8988T (cell line): ENCODE data around the gene C9.
"Not testable (repeated sequence)": the region's sequence is repeated elsewhere in the genome, so short reads cannot be mapped to it uniquely, and the experiment has no call there.

ENCODE experiments used
- DNase-seq: peaks from one replicate; pipeline ENCODE4 v3.0.0; 2011

The C9 gene

DNA sequence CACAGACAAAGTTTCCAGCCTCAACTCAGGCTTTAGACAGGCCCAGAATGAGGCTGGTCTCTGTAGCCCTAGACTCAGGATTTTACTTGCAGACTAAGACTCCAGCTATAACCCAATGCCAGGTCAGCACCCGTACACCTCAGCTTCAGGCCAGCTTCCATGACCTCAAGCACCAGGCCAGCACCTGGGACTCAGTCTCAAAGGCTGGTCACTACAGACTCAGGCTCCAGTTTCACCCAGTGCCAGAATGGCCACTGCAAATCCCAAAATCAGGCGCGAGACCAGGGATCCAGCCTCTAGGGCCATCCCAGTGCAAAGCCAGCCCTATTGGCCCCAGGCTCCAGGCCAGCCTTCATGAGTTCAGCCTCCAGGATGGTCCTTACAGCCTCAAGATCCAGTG lies 44.9 kb downstream of the C9 start:
- DNase-seq: no peak

DNA sequence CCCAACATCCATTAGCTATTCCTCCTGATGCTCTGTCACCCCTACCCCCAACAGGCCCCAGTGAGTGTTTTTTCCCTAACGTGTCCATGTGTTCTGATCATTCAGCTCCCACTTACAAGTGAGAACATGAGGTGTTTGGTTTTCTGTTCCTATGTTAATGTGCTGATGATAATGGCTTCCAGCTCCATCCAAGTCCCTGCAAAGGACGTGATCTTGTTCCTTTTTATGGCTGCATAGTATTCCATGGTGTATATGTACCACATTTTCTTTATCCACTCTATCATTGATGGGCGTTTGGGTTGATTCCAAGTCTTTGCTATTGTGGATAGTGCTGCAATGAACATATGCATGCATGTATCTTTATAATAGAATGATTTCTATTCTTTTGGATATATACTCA lies 47.8 kb downstream of the C9 start:
- DNase-seq: not testable (repeated sequence)

DNA sequence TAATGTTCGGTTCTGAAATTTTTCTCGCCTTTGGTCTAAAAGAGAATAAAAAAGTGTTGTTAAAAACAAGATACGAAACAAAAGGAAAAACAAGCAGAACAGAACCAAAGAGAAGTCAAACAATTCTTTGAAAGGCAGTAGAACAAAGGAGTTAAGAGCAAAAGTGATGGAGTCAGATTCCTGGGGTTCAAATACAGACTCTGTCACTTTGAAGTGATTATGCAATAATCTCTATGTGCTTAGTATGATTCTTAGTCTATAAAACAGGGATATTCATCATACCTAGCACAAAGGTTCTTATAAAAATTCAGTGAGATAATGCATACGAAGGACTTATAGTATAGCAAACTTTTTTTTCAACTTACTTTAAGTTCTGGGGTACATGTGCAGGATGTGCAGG lies 48.3 kb downstream of the C9 start:
- no peak for DNase-seq

DNA sequence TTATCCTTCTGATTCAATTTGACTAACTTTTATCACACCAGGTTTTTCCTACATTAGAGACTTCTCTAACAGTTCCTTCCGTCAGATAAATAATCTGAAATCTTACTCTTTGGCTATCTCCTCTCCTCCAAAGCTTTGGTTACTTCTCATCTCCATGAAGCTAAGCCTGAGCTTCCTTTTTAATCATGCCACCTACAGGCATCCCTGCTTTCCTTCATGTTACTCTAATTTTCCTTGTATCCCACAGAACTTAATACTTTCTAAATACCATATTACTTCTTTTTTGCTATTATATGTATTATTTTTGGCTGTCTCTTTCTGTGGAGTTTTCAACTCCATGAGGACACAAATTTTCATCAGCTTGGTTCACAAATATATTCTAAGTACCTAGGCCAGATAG lies 49.7 kb downstream of the C9 start:
- no peak for DNase-seq

DNA sequence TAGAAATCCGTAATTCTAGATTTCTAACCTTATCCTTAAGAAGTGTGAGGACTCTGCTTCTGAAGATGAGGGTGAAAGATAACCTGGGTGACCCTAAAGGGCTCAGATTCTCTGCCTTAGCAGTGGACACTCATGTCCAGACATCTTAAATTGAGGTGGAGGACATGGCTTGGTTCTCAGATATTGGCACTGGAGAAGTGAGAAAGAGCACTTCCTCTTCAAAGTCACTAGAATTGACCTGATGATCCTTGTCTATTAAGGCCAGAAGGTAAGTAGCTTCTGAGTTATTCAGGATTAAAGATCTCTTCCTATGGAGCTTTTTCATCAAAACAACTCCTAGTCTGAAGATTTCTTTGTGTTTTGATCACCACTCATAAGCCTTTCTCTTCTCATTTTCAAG lies 54.8 kb downstream of the C9 start:
- no peak for DNase-seq

DNA sequence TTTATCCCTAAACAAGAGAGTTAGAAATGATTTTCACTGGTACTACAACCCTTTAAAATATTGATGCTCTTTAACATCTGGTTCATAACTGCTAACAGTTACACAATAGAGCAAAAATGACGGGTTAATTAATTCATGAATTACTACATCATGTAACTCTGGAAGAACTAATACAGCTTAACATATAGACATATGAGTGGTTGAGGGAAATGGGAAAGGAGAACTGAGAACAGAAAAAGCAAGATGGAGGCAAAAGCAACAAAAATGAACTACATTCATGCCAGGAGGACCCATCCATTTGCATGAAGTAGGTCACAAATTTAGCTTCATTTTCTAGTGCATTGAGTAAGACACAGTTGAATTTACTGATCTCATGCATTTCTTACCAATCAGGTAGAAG lies 61.8 kb downstream of the C9 start:
- DNase-seq: no peak

DNA sequence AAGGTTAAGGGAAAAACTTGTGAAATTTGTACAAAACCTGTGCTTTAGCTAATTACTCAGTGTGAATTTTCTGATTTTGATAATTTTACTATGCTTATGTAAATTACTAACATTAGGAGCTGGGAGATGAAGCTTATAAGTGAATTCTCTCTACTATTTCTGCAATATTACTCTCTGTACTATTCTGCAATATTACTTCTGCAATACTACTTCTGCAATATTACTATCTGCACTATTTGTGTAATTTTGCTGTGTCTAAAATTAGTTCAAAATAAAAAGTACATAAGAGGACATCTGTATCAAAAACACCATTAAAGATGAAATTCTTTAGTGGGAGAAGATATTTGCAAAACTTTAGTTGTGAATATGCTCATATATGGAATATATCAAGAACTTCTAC lies 62.9 kb downstream of the C9 start:
- no peak for DNase-seq

DNA sequence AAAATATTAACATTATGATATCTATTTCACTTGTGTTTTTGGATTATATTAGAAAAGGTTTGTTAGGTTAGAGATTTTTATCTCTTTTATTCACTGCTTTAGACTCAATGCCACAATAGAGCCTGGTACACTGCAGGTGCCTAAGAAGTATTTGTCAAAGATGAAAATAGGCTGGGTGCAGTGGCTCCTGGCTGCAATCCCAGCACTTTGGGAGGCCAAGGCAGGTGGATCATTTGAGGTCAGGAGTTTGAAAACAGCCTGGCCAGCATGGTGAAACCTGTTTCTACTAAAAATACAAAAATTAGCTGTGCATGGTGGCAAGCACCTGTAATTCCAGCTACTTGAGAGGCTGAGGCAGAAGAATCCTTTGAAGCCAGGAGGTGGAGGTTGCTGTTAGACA lies 64.3 kb downstream of the C9 start:
- no peak for DNase-seq

DNA sequence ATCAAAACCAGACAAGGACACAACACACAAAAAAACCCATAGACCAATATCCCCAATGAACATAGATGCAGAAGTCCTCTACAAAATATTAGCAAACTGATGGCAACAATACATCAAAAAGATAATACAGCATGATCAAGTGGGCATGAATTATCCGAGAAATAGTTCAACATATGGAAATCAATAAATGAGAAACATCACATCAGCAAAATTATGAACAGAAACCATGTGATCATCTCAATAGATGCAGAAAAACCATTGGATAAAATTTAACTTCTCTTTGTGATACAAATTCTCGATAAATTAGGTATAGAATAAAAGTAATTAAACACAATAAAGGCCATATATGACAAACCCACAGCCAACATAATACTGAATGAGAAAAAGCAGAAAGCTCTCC lies 69.6 kb downstream of the C9 start:
- no peak for DNase-seq

DNA sequence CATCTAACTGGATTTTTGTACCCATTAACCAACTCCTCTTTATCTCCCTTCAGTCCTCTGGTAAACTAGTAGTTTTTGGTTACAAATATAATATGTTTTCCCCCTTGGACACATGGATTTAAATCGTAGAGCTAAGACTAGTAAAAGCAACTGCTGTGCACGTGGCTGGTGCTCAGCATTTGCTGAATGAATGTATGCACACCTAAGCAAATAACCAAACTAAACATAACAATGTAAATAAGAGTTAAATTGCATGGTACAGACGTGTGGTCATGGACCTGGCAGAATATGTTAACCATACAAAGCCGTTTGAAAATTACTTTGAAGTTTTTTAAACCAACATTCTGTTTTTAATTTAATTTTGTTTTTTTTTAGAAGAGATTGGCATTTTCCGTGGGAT lies 79.7 kb downstream of the C9 start:
- DNase-seq: no peak

DNA sequence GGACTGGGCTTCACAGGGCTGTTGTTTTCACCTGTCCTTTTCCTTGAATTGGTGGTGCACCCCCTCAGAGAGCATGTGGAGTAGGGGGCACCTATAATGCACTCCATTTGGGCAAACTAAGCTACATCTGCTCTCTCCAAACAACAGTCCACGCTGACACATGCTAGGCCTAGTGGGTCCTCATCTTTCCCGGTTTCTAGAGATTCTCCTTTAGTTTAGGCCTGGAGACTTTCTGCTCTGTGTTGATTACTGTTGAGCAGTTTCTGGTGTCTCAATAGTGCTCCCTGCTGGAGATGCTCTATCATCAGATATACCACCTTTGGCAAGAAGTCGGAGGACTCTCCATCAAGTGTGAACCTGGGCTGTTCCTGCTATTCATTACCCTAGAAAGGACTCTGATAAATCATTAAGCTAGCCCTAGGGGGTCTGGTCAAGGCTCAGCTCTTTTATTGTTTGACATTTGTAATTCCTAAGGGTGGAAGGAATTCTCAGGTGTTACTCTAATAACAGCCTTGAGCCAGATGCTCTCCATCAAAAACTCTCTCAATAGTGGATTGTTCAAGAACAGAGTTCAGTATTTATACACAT lies 81.0 kb downstream of the C9 start:
- peak; percentile 24 for DNase-seq

DNA sequence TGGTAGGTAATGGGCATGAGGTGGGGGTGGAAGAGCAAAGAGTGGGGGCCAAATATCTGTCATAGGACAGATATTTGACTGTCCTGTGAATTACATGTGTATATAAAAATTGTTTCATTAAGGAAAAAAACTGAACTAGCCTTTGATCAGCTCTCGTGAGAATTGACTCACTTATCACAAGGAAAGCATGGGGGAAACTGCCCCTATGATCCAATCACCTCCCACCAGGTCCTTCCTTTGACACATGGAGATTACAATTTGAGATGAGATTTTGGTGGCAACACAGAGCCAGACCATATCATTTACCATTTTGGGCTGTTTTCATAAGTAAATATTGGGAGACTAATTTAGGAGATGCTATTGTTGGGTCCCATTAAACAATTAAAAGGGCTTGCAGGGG lies 81.7 kb downstream of the C9 start:
- no peak for DNase-seq

DNA sequence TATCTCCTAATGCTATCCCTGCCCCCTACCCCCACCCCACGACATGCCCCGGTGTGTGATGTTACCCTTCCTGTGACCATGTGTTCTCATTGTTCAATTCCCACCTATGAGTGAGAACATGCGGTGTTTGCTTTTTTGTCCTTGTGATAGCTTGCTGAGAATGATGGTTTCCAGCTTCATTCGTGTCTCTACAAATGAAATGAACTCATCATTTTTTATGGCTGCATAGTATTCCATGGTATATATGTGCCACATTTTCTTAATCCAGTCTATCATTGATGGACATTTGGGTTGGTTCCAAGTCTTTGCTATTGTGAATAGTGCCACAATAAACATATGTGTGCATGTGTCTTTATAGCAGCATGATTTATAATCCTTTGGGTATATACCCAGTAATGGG lies 88.4 kb downstream of the C9 start:
- not testable (repeated sequence) for DNase-seq

DNA sequence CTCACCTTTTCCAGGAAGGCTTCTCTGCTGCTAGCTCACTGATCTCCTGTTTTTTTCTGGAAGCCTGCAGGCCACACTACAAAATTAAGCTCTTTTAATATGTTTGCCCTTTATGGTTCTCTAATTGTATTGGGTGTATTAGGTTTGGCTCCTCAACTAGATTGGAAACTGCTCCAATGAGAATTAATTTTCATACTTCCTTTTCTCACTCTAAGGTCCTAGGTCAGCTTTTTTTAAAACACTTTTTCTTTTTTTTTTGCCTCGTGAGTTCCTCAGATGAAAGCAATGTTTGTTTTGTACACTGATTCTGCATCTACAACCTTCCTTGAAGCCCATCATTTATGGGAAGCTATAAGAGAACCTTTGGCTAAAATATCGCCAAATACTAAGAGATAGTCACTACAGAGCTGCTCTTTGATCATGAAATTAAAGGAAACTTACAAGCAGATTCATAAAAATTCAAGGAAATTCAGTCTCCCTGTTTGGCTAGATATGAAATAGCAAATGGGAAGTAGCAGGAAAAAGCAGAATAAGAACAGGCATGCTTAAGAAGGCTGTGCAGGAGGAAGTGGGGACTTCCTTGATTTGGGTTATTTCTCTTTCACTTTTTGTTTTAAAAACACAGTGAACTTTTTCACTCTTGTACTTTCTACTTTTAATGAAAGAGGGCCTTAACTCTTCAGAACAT lies 89.8 kb downstream of the C9 start:
- DNase-seq: no peak

DNA sequence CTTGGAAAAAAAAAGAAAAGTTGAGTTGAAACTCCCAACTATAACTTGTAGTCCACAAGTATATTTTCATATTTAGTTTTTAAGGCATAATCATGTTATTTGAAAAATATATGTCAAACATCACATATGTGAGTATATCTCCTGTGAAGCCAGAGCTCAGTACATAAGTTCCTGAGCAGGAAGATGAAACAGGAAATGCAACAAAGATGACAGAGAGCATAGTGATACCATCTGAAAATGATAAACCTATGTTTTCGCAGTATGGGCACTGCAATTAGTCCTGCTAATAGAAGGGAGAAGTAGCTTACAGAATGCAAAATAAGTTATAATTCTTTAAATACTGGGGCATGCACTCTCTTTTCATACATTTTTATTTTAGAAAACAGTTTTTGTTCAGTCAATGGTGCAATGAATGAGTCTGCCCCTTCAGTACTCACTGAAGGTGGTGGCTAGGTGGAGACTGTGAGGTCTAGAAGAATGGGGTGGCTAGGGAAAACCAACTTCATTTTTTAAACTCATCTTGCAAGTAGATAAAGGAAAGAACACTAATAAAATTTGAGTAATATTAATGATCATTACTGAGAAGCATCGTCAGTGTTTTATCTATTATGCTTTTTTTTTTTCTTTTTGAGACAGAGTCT lies 90.9 kb downstream of the C9 start:
- no peak for DNase-seq

DNA sequence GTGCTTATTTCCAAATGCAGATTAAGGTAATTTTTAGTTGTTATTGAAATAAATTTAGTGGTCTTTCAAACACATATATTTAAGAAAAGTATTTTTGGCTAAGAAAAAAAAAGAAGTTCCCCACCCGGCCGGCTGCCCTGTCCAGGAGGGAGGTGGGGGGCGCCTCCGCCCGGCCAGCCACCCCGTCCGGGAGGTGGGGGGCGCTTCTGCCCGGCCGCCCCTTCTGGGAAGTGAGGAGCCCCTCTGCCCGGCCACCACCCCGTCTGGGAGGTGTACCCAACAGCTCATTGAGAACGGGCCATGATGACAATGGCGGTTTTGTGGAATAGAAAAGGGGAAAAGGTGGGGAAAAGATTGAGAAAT lies 91.4 kb downstream of the C9 start:
- not testable (repeated sequence) for DNase-seq

DNA sequence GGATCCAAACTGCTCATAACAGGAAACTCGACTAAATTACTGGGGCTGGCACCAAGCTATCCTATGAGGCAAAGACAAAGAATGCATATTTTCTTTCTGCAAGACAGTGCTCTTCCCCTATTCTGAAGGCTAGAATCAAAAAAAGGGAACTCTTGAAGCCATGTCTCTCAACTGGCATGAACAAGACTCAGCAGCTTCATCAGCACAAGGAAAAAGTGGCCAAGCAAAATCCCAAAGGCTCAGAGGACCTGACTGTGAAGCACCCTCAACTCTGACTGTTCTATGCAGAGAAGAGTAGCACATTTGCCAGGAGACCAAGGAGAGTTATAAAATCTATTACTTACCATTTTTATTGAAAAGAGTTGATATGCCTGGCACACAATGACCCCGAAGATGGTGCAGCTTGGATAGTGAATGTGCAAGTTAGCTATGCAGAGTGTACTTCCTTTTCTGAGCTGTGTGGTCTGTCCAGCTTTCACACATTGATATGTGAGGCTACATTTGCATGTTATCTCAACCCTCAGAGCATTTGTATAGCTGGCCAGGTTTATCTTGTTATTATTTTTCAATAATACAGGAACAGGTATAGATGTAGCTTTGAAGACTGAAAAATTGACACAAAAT lies 94.0 kb downstream of the C9 start:
- DNase-seq: no peak

DNA sequence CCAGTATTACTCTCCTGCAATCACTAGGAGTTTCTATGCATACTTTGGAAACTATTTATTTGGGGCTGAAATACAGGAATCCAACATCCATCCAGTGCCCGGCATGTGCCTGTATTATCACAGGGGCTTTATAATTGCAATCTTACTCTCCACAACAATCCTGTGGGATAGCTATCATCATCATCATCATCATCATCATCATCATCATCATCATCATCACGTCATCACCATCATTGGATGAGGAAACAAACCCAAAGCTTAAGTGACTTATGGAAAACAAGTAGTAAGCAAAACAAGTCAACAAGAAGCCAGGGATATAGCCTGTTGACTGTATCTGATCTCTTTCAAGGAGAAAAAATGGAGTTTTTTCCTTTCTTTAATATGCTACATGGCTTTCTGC lies 97.1 kb downstream of the C9 start:
- no peak for DNase-seq

DNA sequence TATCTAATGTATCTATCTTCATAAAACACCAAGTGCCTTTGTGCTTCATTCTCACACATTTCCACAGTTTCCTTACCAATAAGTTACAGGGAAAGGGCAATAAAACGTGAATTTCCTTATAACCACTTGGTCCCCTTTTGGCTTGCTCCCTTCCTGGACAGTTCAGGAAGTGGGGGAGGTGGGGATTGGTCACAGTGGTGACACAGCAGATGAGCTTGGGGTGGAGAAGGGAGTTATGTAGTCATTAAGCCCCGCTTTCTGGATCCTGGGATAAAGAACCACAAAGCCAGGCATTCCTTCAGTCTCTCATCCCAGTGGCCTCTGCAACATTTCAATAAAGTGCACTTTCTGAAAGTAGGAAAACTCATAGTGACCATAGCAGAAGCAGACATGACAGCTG lies 97.9 kb downstream of the C9 start:
- no peak for DNase-seq

DNA sequence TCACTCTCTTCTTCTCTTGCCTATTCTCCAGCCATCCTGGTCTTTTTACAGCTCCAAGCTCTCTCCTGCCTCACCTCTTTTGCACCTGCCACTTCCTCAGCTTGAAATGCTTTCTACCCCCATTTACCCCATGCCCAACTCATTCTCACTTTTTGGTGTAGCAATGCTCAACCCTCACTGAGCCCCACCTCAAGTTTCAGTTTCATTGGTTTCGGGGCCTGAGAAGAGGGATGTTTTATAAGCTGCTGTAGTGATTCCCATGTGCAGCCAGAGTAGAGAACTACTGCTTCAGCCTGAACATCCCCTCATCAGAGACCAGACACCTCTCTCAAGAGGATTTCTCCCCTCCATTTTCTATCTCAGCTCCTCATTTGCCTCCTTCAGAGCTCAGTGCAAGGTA lies 99.8 kb downstream of the C9 start:
- DNase-seq: no peak

DNA sequence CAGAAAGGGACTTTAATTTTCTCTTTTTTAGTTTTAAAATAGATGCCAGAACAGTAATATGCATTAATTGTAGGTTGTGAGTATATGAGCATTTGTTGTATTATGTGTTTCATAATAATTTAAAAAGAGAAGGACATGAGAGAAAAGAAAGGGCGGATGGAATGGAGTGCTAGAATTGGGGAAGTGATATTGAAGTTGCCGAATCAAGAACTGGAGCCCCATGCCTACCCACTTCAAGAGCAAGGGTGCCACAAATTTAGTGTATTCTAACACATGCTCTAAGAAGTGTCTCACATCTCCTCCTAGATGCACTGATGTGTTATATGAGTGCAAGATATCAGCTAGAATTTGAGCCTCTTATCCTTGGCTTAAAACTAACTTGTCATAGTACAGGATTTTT lies 101.3 kb downstream of the C9 start:
- no peak for DNase-seq

DNA sequence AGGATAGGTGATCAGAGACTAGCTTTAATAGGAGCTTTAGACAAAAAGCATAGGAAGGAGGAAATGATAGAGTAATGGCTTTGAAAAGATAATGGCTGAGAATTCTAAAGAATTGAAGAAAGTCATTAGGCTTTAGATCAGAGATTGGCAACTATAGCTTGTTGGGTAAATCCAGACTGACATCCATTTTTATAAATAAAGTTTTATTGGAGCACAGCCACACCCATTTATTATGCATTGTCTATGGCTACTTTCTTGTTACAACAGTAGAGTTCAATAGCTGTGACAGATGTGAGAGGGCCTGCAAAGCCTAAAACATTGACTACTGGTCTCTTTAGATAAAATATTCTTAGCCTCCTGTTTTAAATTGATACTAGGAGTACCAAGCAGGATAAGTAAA lies 104.2 kb downstream of the C9 start:
- no peak for DNase-seq

DNA sequence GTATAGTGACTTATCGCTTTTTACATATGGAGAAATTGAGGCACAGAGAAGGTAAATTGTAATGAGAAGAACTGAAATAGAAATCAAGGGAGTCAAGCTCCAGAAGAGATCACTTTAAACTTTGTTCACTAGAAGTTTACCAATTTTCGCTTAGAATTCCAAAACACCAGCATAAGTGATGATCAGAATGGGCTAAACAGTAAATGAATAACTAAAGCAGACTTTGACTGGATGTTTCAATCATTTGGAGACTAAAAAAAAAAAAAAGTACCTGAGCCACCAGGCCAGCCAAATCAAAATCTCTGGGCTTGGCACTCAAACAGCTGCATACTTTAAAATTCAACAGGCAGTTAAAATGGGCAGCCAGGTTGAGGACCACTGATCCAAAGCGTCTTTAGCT lies 106.7 kb downstream of the C9 start:
- DNase-seq: no peak

DNA sequence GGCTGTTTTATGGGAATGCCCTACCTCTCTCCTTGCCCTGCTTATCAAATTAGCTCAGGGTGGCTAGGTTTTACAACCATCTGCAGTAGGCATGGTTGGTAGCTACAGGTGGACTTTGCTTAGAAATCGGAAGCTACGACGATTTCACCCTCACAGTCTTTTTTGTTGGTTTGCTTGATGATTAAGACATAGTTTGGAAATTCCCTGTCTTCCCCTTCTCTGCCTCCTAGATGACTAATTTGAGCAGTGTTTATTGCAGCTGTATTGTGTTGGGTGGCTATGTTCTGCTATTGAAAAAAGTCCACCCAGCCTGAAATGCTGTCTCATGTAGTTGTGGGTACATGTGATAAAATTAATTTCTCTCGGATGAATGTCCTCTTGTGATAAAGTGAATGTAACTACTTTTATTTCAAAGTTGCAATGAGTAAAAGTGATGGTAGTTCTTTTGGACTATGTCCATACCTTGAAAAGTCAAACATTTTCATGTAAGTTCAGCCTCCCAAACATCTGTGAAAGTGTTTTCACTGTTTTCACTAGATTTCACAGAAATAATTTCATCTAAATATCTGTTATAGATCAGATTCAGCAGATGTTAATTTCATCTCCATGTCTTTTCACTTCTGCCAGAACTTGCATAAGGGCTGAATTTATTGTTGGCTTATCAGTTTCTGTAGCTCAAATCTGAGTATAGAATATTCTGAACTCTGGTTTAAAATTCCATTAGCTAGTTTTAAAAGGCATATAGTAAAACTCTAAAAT lies 107.6 kb downstream of the C9 start:
- no peak for DNase-seq
